AG04449 (cell line): ENCODE results near the gene POU2F1.

Experiments
- CTCF ChIA-PET: fragments of 350-600 bp; formaldehyde crosslinking; extraction: SDS; loops from one replicate; lab custom pipeline; 2021; ENCODE audit warnings: antibody characterized with exemption; lab: Yijun Ruan, JAX
- POLR2A ChIA-PET: fragments of 400-600, 350-600 bp; formaldehyde crosslinking; extraction: SDS; loops from one replicate; lab custom pipeline; 2020; ENCODE audit warnings: antibody characterized with exemption, inconsistent platforms; lab: Yijun Ruan, JAX
- DNase-seq: peaks from one replicate; pipeline ENCODE4 v3.0.0-alpha.2; 2010; ENCODE audit warnings: low read depth, low spot score
- H3K4me3 ChIP-seq: 2 replicates; pipeline ENCODE4 v1.5.1; 2011; ENCODE audit warnings: low read depth, mild to moderate bottlenecking, control low read depth, low read length
- TF ChIP-seq, protein P1 (sequence below): IDR thresholded peaks from one replicate; pipeline ENCODE4 v1.5.1; 2011; ENCODE audit warnings: mild to moderate bottlenecking, moderate library complexity, low read length, control low read depth, inconsistent platforms; ENCODE audit not compliant: insufficient read depth; ENCODE audit errors: missing control alignments

POU2F1 gene

DNA sequence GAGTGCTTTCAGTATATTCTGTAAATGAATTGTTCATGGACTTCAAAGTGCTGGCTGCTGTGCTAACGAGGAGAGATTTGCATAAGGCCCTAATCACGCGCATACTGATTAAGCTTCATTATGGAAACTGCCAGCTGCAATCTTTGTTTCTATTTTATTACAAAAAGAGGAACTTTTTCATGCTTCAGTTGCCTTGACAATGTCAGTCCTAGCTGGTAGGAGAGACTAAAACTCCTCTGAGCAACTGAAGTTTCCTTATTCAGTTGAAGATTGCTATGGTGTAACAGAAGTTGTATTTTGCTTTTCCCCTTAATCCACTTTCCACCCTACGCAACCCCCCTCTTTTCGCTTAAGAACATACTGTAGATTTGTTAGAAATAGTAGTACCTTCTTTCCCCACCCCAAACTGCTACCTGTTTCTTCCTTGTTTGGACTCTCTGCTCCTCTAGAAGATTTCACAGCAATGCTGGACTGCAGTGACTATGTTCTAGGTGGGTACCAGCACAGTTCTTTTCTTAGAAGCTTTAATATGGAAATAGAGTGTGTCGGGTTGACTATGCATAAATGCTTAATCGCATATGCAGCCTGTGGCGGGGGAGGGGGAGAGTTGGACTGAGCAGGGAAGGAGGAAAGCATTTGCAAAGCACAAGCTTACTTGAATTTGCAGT, 108.3 kb downstream of the POU2F1 start:
- H3K4me3 ChIP-seq, result no peak overlapping the region
- ChIA-PET CTCF (interaction anchor here (0.6 to 2.0 kb wide), 2 partner anchors 61 to 262 kb away, joined by 3 to 4 read pairs; no protein-coding TSS in a partner anchor), POLR2A (no interaction called here)
- DNase-seq, result no peak
- TF ChIP-seq, protein P1, sequence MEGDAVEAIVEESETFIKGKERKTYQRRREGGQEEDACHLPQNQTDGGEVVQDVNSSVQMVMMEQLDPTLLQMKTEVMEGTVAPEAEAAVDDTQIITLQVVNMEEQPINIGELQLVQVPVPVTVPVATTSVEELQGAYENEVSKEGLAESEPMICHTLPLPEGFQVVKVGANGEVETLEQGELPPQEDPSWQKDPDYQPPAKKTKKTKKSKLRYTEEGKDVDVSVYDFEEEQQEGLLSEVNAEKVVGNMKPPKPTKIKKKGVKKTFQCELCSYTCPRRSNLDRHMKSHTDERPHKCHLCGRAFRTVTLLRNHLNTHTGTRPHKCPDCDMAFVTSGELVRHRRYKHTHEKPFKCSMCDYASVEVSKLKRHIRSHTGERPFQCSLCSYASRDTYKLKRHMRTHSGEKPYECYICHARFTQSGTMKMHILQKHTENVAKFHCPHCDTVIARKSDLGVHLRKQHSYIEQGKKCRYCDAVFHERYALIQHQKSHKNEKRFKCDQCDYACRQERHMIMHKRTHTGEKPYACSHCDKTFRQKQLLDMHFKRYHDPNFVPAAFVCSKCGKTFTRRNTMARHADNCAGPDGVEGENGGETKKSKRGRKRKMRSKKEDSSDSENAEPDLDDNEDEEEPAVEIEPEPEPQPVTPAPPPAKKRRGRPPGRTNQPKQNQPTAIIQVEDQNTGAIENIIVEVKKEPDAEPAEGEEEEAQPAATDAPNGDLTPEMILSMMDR, result no peak

DNA sequence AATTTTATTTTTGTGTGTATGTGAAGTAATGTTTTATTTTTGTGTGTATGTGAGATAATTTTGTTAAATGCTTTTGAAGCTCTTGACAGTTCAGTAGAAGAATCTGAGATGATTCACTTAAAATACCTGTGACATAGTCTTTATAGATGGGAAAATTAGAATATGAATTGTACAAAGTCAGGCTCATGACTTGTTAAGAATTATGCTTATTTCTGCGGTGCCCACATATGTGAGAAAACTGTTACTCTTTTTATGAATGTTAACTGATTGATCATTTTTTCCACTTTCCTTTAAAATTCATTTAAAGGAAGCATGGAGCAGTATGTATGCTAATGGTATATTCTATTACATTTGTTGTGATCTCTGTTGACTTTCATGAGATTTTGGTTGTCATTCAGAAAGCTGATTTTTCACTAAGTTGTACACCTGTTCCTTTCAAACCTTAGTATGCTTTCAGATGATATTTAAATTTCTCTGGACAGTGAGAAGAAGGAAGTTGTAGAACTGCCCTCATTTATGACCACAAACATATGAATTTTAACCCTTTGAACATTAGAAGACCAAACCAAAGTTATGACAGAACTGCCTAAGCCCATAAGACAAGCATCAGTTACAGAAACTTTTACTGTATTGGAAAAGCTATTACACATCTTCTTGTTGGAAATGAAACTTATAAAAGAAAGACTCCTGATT, 110.1 kb downstream of the POU2F1 start:
- DNase-seq, result no peak
- CTCF ChIA-PET, result no interaction called here
- POLR2A ChIA-PET, result no interaction called here
- TF ChIP-seq, protein P1, result no peak
- no peak overlapping the region for H3K4me3 ChIP-seq

DNA sequence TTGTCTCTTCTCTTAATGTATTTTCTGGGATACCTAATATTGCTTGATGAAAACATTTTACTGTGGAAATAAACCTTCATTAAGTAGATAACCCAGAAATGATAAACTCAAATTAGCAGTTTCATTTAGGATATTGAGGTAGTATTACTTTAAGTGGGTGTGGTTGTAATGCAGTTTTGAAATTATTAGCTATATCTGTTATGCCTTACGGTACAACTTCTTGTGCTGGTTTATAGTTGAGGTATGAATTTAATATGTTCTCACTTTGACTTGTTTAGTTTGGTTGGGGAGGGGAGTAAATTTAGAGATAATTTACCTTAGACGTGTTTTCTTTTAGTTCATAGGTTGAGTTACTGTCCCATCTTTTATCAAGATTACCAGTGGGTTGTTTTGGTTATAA, 111.0 kb downstream of the POU2F1 start:
- no peak overlapping the region for H3K4me3 ChIP-seq
- DNase-seq, result no peak
- CTCF ChIA-PET, result no interaction called here
- TF ChIP-seq, protein P1, result no peak
- POLR2A ChIA-PET, result no interaction called here

DNA sequence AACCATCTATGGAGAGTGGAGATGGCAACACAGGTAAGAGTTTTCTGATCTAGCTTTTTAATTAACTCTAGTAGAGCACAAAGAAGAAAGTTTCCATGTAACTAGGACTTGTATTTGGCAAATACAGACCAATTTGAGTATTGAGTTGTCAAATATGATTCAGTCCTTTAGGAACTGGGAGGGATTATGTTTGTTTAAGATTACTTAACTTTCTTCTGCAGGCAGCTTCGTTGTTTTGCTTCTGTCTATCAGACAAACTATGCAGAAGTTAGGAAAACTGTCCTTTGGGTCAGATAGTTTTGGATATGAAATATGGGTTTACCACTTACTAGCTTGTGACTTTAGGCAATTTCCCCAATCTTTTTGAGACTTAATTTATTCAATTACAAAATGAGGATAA, 111.8 kb downstream of the POU2F1 start:
- POLR2A ChIA-PET, result no interaction called here
- no peak overlapping the region for H3K4me3 ChIP-seq
- TF ChIP-seq, protein P1, result no peak
- peak; percentile 1 for DNase-seq
- CTCF ChIA-PET, result no interaction called here

DNA sequence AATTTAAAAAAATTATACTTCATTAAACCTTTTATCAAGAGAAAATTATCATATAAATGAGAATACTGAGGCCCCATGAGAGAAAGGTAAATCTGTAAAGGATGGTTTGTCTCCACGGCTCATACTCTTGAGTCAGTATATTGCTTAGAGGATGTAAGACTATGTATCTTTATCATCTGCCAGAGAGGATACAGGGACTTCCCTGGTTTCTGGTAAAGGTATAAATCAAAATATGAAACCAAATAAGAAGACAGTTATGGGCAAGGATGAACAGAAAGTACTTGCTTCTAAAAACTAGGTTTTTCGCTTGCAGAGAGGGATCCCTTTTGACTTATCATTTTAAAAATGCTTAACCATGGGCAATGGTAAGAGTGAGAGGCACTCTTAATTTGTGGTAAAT, 112.4 kb downstream of the POU2F1 start:
- TF ChIP-seq, protein P1, result no peak
- no peak overlapping the region for H3K4me3 ChIP-seq
- no peak for DNase-seq
- CTCF ChIA-PET, result no interaction called here
- POLR2A ChIA-PET, result no interaction called here

DNA sequence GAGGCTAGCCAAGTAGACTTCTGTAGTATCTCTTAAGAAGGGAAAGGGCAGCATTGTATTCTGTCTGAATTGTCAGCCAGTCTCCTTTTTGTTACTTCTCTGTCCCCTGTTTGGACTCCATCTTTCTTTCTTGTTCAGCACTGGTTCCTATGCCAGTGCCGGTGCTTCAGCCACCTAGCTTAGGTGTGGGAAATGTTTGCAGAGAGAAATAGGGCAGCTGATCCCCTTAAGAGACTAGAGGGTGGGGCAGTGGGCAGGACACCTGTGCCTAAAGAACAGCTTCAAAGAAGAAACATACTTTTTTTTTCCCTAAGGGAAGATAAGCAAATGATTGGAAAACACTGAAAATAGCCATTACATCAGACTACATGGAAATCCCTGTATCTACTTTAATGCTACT, 113.0 kb downstream of the POU2F1 start:
- TF ChIP-seq, protein P1, result no peak
- no peak overlapping the region for H3K4me3 ChIP-seq
- no peak for DNase-seq
- CTCF ChIA-PET, result no interaction called here
- POLR2A ChIA-PET, result no interaction called here
